Cerebellar cortex (tissue), 1 donor: ENCODE data around the gene SNX30.

Source experiments
- DNase-seq: peaks from one replicate; pipeline ENCODE4 v3.0.0-alpha.2; 2015; ENCODE audit warnings: low spot score

The SNX30 gene

GRCh38 chr9:112886351-112886750 is 135.8 kb downstream of the SNX30 start:
- DNase-seq = no peak

GRCh38 chr9:112887381-112887780 is 136.8 kb downstream of the SNX30 start:
- DNase-seq = peak; percentile 22

GRCh38 chr9:112890106-112891081 is 139.8 kb downstream of the SNX30 start, which contains the start of gene SLC46A2:
TSS of gene SLC46A2 (minus strand) at chr9:112890876. CDS start at chr9:112890681, 195 bp downstream.
- peak; percentile 48 for DNase-seq

- no peak for DNase-seq
Observed at GRCh38 chr9:112891521-112891920, 141.0 kb downstream of the SNX30 start.

- DNase-seq = no peak
Observed at GRCh38 chr9:112892981-112893380, 142.4 kb downstream of the SNX30 start.

- DNase-seq = no peak
Observed at GRCh38 chr9:112894041-112894440, 143.5 kb downstream of the SNX30 start.

GRCh38 chr9:112894699-112895098 is 144.1 kb downstream of the SNX30 start:
- no peak for DNase-seq

- no peak for DNase-seq
Observed at GRCh38 chr9:112896131-112896530, 145.6 kb downstream of the SNX30 start.

- no peak for DNase-seq
Observed at GRCh38 chr9:112898872-112899311, 148.3 kb downstream of the SNX30 start.

- no peak for DNase-seq
Observed at GRCh38 chr9:112900488-112900887, 149.9 kb downstream of the SNX30 start.

- no peak for DNase-seq
Observed at GRCh38 chr9:112900901-112901300, 150.3 kb downstream of the SNX30 start.

GRCh38 chr9:112905084-112905483 is 154.5 kb downstream of the SNX30 start:
- DNase-seq = no peak

- no peak for DNase-seq
Observed at GRCh38 chr9:112911736-112912135, 161.2 kb downstream of the SNX30 start.

- no peak for DNase-seq
Observed at GRCh38 chr9:112912636-112913035, 162.1 kb downstream of the SNX30 start.

- DNase-seq = peak; percentile 78
Observed at GRCh38 chr9:112913326-112913725, 162.8 kb downstream of the SNX30 start.

- peak; percentile 71 for DNase-seq
Observed at GRCh38 chr9:112914524-112914923, 164.0 kb downstream of the SNX30 start.

- DNase-seq = no peak
Observed at GRCh38 chr9:112917047-112917986, 166.8 kb downstream of the SNX30 start.

- DNase-seq = no peak
Observed at GRCh38 chr9:112917987-112918362, 167.4 kb downstream of the SNX30 start.

GRCh38 chr9:112921549-112921948 is 171.0 kb downstream of the SNX30 start:
- peak; percentile 36 for DNase-seq
